HCT116 (cell line): ENCODE measurements around the gene DNM1. TPM values are rescaled to one million over a fixed set of nuclear protein-coding genes. Genes with fewer than 3 reads are reported as not detected.

Experiments
- ATAC-seq: fragments of 200-7000 bp; cut with Tn5 transposase; 2 replicates; pipeline ENCODE4 v1.9.1; 2020; ENCODE audit warnings: mild to moderate bottlenecking, moderate library complexity
- BruUV-seq: library from RNA; stranded (reverse); fragments of 400-500 nt; replicated peaks from 2 replicates; lab custom pipeline; 2021; lab: Mats Ljungman, UMichigan
- CTCF ChIA-PET: fragments of 300-600 bp; sonication (Branson Sonifier 250); formaldehyde crosslinking; loops from one replicate; lab custom pipeline; 2021; ENCODE audit warnings: antibody characterized with exemption; lab: Charles Lee
- POLR2A ChIA-PET: fragments of 300-600, 350-600 bp; sonication (Branson Sonifier 250); formaldehyde crosslinking; loops from one replicate; lab custom pipeline; 2021; ENCODE audit warnings: antibody characterized with exemption; lab: Charles Lee
- RAD21 ChIA-PET, 2 experiments: fragments of 300-600 bp; sonication (Branson Sonifier 250); formaldehyde crosslinking; loops; one replicate each; lab custom pipeline; 2023; ENCODE audit warnings: low total read pairs in 2 of 2; ENCODE audit not compliant: uncharacterized antibody in 2 of 2, unreplicated experiment in 2 of 2, low non-redundant PET in 1 of 2; lab: Charles Lee
- DNase-seq: peaks from one replicate; pipeline ENCODE4 v3.0.0-alpha.2; 2010; ENCODE audit warnings: low read depth, low spot score
- H2AFZ ChIP-seq: fragments of 200-600 bp; shearing (Covaris generic), sonication (generic); 2 replicates; pipeline ENCODE4 v1.6.1; 2017; ENCODE audit warnings: low read depth, mixed run types, mixed read lengths, antibody characterized with exemption, low read length; ENCODE audit not compliant: poor library complexity, severe bottlenecking
- H3K27ac ChIP-seq: 2 replicates; pipeline ENCODE4 v1.5.1; 2012; ENCODE audit warnings: low read depth, low read length
- H3K27me3 ChIP-seq: fragments of 200-600 bp; sonication (generic); 2 replicates; pipeline ENCODE4 v1.6.1; 2016; ENCODE audit warnings: mixed run types, low read length, mixed read lengths; ENCODE audit not compliant: insufficient read depth
- H3K36me3 ChIP-seq, 2 experiments: fragments of 200-500 bp in 1 of 2; fragments of 200-600 bp in 1 of 2; sonication (Bioruptor generic) in 1 of 2; sonication (generic) in 1 of 2; 2 replicates each; pipeline versions ENCODE4 v1.5.1 to v1.6.1; 2014 to 2016; ENCODE audit warnings: low read length in 2 of 2, inconsistent platforms in 1 of 2, mixed read lengths in 1 of 2, mixed run types in 1 of 2; ENCODE audit not compliant: insufficient read depth in 2 of 2, control insufficient read depth in 1 of 2
- H3K4me1 ChIP-seq, 2 experiments: fragments of 200-600 bp in 1 of 2; sonication (generic) in 1 of 2; 2 replicates each; pipeline versions ENCODE4 v1.5.1 to v1.6.1; 2012 to 2017; ENCODE audit warnings: low read length in 2 of 2, inconsistent platforms in 1 of 2, mild to moderate bottlenecking in 1 of 2, mixed read lengths in 1 of 2, mixed run types in 1 of 2, moderate library complexity in 1 of 2; ENCODE audit not compliant: insufficient read depth in 2 of 2, control insufficient read depth in 1 of 2
- H3K4me2 ChIP-seq: fragments of 200-600 bp; sonication (generic); 2 replicates; pipeline ENCODE4 v1.6.1; 2017; ENCODE audit warnings: mixed run types, low read length, mixed read lengths
- H3K4me3 ChIP-seq, 2 experiments: fragments of 200-600 bp in 1 of 2; sonication (generic) in 1 of 2; replicated peaks in 1 of 2; 2 replicates each; pipeline ENCODE4 v1.5.1; 2011 to 2016; ENCODE audit warnings: low read length in 2 of 2, control low read depth in 1 of 2, low read depth in 1 of 2, mild to moderate bottlenecking in 1 of 2, mixed read lengths in 1 of 2, mixed run types in 1 of 2
- H3K79me2 ChIP-seq: fragments of 200-600 bp; sonication (generic); 2 replicates; pipeline ENCODE4 v1.6.1; 2017; ENCODE audit warnings: mild to moderate bottlenecking, mixed run types, low read length, moderate library complexity, mixed read lengths; ENCODE audit not compliant: insufficient read depth
- H3K9ac ChIP-seq: fragments of 200-600 bp; sonication (generic); 2 replicates; pipeline ENCODE4 v1.6.1; 2016; ENCODE audit warnings: low read length, mixed read lengths
- H3K9me2 ChIP-seq: fragments of 200-600 bp; sonication (generic), shearing (Covaris generic); 2 replicates; pipeline ENCODE4 v1.6.1; 2017; ENCODE audit warnings: mixed run types, mild to moderate bottlenecking, moderate library complexity; ENCODE audit not compliant: insufficient read depth
- H3K9me3 ChIP-seq, 2 experiments: fragments of 200-500 bp in 1 of 2; fragments of 200-600 bp in 1 of 2; sonication (Bioruptor generic) in 1 of 2; sonication (generic) in 1 of 2; 2 replicates each; pipeline ENCODE4 v1.6.1; 2014 to 2017; ENCODE audit warnings: low read length in 2 of 2, mixed read lengths in 2 of 2, inconsistent platforms in 1 of 2, low read depth in 1 of 2, mild to moderate bottlenecking in 1 of 2, mixed run types in 1 of 2, moderate library complexity in 1 of 2; ENCODE audit not compliant: control insufficient read depth in 1 of 2, insufficient read depth in 1 of 2
- H4K20me1 ChIP-seq: fragments of 200-600 bp; sonication (generic), shearing (Covaris generic); 2 replicates; pipeline ENCODE4 v1.6.1; 2017; ENCODE audit warnings: mixed run types, mild to moderate bottlenecking, moderate library complexity; ENCODE audit not compliant: insufficient read depth
- ATF3 ChIP-seq: IDR thresholded peaks from 2 replicates; pipeline ENCODE4 v1.6.1; 2012
- CBX3 ChIP-seq: IDR thresholded peaks from 2 replicates; pipeline ENCODE4 v1.6.1; 2012; ENCODE audit warnings: low read depth
- CEBPB ChIP-seq: IDR thresholded peaks from 2 replicates; pipeline ENCODE4 v1.6.1; 2012; ENCODE audit warnings: low read depth
- EGR1 ChIP-seq: IDR thresholded peaks from 2 replicates; pipeline ENCODE4 v1.6.1; 2012; ENCODE audit warnings: low read depth
- ELF1 ChIP-seq: IDR thresholded peaks from 2 replicates; pipeline ENCODE4 v1.6.1; 2012; ENCODE audit warnings: low read depth, borderline replicate concordance
- EZH2 ChIP-seq: fragments of 200-600 bp; sonication (generic); IDR thresholded peaks from 2 replicates; pipeline ENCODE4 v1.6.1; 2017; ENCODE audit warnings: antibody characterized with exemption, mixed run types
- EZH2phosphoT487 ChIP-seq: fragments of 200-600 bp; IDR thresholded peaks from 2 replicates; pipeline ENCODE4 v1.6.1; 2018; ENCODE audit warnings: antibody characterized with exemption, borderline replicate concordance
- FOSL1 ChIP-seq: IDR thresholded peaks from 2 replicates; pipeline ENCODE4 v1.6.1; 2012; ENCODE audit warnings: low read depth
- JUND ChIP-seq: IDR thresholded peaks from 2 replicates; pipeline ENCODE4 v1.6.1; 2012
- MAX ChIP-seq: IDR thresholded peaks from 2 replicates; pipeline ENCODE4 v1.6.1; 2012
- POLR2A ChIP-seq: IDR thresholded peaks from 2 replicates; pipeline ENCODE4 v1.7.0; 2011; ENCODE audit warnings: borderline replicate concordance; ENCODE audit not compliant: insufficient read depth, insufficient read length; ENCODE audit errors: extremely low read depth
- SIN3A ChIP-seq: IDR thresholded peaks from 2 replicates; pipeline ENCODE4 v1.6.1; 2012; ENCODE audit warnings: low read depth
- YY1 ChIP-seq: IDR thresholded peaks from 2 replicates; pipeline ENCODE4 v1.6.1; 2011; ENCODE audit warnings: low read length, low read depth, moderate library complexity, mild to moderate bottlenecking; ENCODE audit not compliant: insufficient replicate concordance; ENCODE audit errors: extremely low read depth
- ZBTB33 ChIP-seq: IDR thresholded peaks from 2 replicates; pipeline ENCODE4 v1.6.1; 2011; ENCODE audit warnings: mild to moderate bottlenecking, low read length, moderate library complexity; ENCODE audit not compliant: insufficient replicate concordance; ENCODE audit errors: extremely low read depth
- ZFX ChIP-seq: fragments of 450-650 bp; IDR thresholded peaks from 2 replicates; pipeline ENCODE4 v1.6.1; 2017
- ZNF274 ChIP-seq: fragments of 200-500 bp; sonication (Bioruptor generic); IDR thresholded peaks from 2 replicates; pipeline ENCODE4 v1.6.1; 2014; ENCODE audit warnings: mild to moderate bottlenecking, low read depth, low read length, inconsistent platforms
- intact Hi-C: fragments of 100-400 bp; cut with micrococcal nuclease; formaldehyde crosslinking; loops from 2 replicates; pipeline ENCODE4 v1.10.0; 2022
- total RNA-seq: library from RNA; stranded (reverse); gene quantifications from one replicate; pipeline ENCODE4 v1.2.1, GENCODE V29; 2021; ENCODE audit not compliant: unreplicated experiment

The DNM1 gene
- total RNA-seq, 1 experiment from 2014 or later: 12.0 TPM

- BruUV-seq: no TSS peak
- Histone ChIP-seq H2AFZ (no peak overlapping the region), H3K27ac (no peak overlapping the region), H3K4me1 (peaks cover 4 to 10% of the 10 kb centered on the region in 2 experiments), H3K9me3 (no peaks in the 10 kb centered on the region), H3K36me3 (no peaks in the 10 kb centered on the region), H3K79me2 (no peaks in the 10 kb centered on the region), H3K9ac (no peak overlapping the region), H3K4me2 (no peak overlapping the region), H3K9me2 (no peaks in the 10 kb centered on the region), H3K27me3 (no peaks in the 10 kb centered on the region), H3K4me3 (no peak overlapping the region), H4K20me1 (no peaks in the 10 kb centered on the region)
- no peak for DNase-seq
- CTCF ChIA-PET: no interaction called here
- ATAC-seq: no peak
- RAD21 ChIA-PET: no interaction called here
- intact Hi-C loops: no loop called here
- POLR2A ChIA-PET: no interaction called here
- TF ChIP-seq FOSL1: no peak
- TF ChIP-seq CBX3: no peak
- TF ChIP-seq ZNF274: no peak
- TF ChIP-seq YY1: no peak
- no peak for TF ChIP-seq ATF3
- TF ChIP-seq JUND: no peak
- TF ChIP-seq ZFX: no peak
- no peak for TF ChIP-seq CEBPB
Observed at GRCh38 chr9:128222880-128223670, 19.9 kb downstream of the DNM1 start.

- Histone ChIP-seq H4K20me1 (no peaks in the 10 kb centered on the region), H3K4me2 (no peak overlapping the region), H2AFZ (no peak overlapping the region), H3K9me2 (no peaks in the 10 kb centered on the region), H3K4me1 (no peaks in the 10 kb centered on the region), H3K27ac (no peak overlapping the region), H3K79me2 (no peaks in the 10 kb centered on the region), H3K9me3 (no peaks in the 10 kb centered on the region), H3K36me3 (no peaks in the 10 kb centered on the region), H3K9ac (no peak overlapping the region), H3K4me3 (no peak overlapping the region), H3K27me3 (no peaks in the 10 kb centered on the region)
- ChIA-PET POLR2A (no interaction called here), RAD21 (no interaction called here), CTCF (no interaction called here)
- no peak for TF ChIP-seq SIN3A
- no peak for TF ChIP-seq ZFX
- no peak for TF ChIP-seq POLR2A
- TF ChIP-seq EGR1: no peak
- no peak for TF ChIP-seq EZH2
- TF ChIP-seq EZH2phosphoT487: no peak
- TF ChIP-seq ZBTB33: no peak
- TF ChIP-seq ELF1: no peak
- no peak for TF ChIP-seq FOSL1
- no peak for TF ChIP-seq ZNF274
- no peak for TF ChIP-seq MAX
- BruUV-seq: no TSS peak
- ATAC-seq: no peak
- intact Hi-C loops: no loop called here
- no peak for DNase-seq
Observed at GRCh38 chr9:128224877-128225276, 21.7 kb downstream of the DNM1 start.
